A673 (cell line): ENCODE measurements around the gene PPP2R5E.

Experiments used
- CTCF ChIP-seq: fragments of 300-800, 200-600 bp; sonication (generic); conservative IDR thresholded peaks from 2 replicates; pipeline ENCODE4 v1.5.1; 2017; ENCODE audit warnings: low read depth, mild to moderate bottlenecking, antibody characterized with exemption, low read length, moderate library complexity, mixed read lengths
- EZH2 ChIP-seq: fragments of 200-600 bp; sonication (generic); IDR thresholded peaks from 2 replicates; pipeline ENCODE4 v1.6.1; 2017; ENCODE audit warnings: borderline replicate concordance, low read depth, mild to moderate bottlenecking, mixed read lengths, antibody characterized with exemption, low read length; ENCODE audit not compliant: poor library complexity, severe bottlenecking

GRCh38 chr14:63457498-63457897, 85.7 kb downstream of the PPP2R5E start:
- no peak for TF ChIP-seq CTCF
- TF ChIP-seq EZH2, result no peak
